ENCODE measurements around the gene PGBD2. TPM values are rescaled to one million over a fixed set of nuclear protein-coding genes. Genes with fewer than 3 reads are reported as not detected.

The PGBD2 gene
- total and polyA plus RNA-seq, 2 of the 13 experiments (the other 11 are each of a cell fraction or from before 2014, with no cell fraction given), result 6.0 to 7.4 TPM

- TF ChIP-seq PREB (CRISPR knock-in tag; IDR thresholded peaks at IDR 0.05) (no peak), ZNF703 (CRISPR knock-in tag; IDR thresholded peaks at IDR 0.05; ENCODE audit: borderline replicate concordance) (no peak), NFRKB (IDR thresholded peaks at IDR 0.05) (no peak), CREB1 (IDR thresholded peaks at IDR 0.05) (no peak), CREB1 (CRISPR knock-in tag; IDR thresholded peaks at IDR 0.05) (peak; percentile 55; the same call in 1 of the 2 replicates), LRRFIP1 (CRISPR knock-in tag; conservative IDR thresholded peaks at IDR 0.05) (no peak), ZNF335 (CRISPR knock-in tag; IDR thresholded peaks at IDR 0.05) (0 out of 2 replicates have a peak, but pooled peaks have one; percentile 12), HOXA3 (CRISPR knock-in tag; IDR thresholded peaks at IDR 0.05) (no peak), EED (CRISPR knock-in tag; IDR thresholded peaks at IDR 0.05) (no peak), SAP130 (CRISPR knock-in tag; IDR thresholded peaks at IDR 0.05; ENCODE audit: low read depth) (peak; percentile 47), RORA (CRISPR knock-in tag; IDR thresholded peaks at IDR 0.05) (no peak), ZNF605 (CRISPR knock-in tag; IDR thresholded peaks at IDR 0.05) (0 out of 2 replicates have a peak, but pooled peaks have one; percentile 34), ZNF256 (CRISPR knock-in tag; conservative IDR thresholded peaks at IDR 0.05) (no peak), ZMAT5 (CRISPR knock-in tag; IDR thresholded peaks at IDR 0.05; ENCODE audit: borderline replicate concordance, low read depth) (no peak), NR2F6 (IDR thresholded peaks at IDR 0.05) (0 out of 2 replicates have a peak, but pooled peaks have one; percentile 13), NR2F6 (CRISPR knock-in tag; IDR thresholded peaks at IDR 0.05) (no peak), ZNF333 (CRISPR knock-in tag; IDR thresholded peaks at IDR 0.05; ENCODE audit: borderline replicate concordance) (no peak), ZNF432 (CRISPR knock-in tag; IDR thresholded peaks at IDR 0.05; ENCODE audit: borderline replicate concordance) (no peak)
- TF ChIP-seq, protein P1, sequence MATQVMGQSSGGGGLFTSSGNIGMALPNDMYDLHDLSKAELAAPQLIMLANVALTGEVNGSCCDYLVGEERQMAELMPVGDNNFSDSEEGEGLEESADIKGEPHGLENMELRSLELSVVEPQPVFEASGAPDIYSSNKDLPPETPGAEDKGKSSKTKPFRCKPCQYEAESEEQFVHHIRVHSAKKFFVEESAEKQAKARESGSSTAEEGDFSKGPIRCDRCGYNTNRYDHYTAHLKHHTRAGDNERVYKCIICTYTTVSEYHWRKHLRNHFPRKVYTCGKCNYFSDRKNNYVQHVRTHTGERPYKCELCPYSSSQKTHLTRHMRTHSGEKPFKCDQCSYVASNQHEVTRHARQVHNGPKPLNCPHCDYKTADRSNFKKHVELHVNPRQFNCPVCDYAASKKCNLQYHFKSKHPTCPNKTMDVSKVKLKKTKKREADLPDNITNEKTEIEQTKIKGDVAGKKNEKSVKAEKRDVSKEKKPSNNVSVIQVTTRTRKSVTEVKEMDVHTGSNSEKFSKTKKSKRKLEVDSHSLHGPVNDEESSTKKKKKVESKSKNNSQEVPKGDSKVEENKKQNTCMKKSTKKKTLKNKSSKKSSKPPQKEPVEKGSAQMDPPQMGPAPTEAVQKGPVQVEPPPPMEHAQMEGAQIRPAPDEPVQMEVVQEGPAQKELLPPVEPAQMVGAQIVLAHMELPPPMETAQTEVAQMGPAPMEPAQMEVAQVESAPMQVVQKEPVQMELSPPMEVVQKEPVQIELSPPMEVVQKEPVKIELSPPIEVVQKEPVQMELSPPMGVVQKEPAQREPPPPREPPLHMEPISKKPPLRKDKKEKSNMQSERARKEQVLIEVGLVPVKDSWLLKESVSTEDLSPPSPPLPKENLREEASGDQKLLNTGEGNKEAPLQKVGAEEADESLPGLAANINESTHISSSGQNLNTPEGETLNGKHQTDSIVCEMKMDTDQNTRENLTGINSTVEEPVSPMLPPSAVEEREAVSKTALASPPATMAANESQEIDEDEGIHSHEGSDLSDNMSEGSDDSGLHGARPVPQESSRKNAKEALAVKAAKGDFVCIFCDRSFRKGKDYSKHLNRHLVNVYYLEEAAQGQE (IDR thresholded peaks at IDR 0.05; ENCODE audit: borderline replicate concordance in 1 of 2, low read depth in 1 of 2, low read length in 2 of 2), result no peak
These were observed 972 bp downstream of the PGBD2 start (continued) for GRCh38 chr1:248906753-248907661.

Measured in HepG2 (cell line).